Fibroblast of pulmonary artery (primary cell): Measurements from ENCODE around the gene RBBP6.
"Not testable (repeated sequence)": the region's sequence is repeated elsewhere in the genome, so short reads cannot be mapped to it uniquely, and the experiment has no call there.

ENCODE experiments used
- DNase-seq: peaks from one replicate; pipeline ENCODE4 v3.0.0-alpha.2; 2010; ENCODE audit warnings: low read depth
- H3K4me3 ChIP-seq: replicated peaks from 2 replicates; pipeline ENCODE4 v1.5.1; 2011; ENCODE audit warnings: low read depth, mild to moderate bottlenecking, control low read depth, low read length, moderate library complexity
- CTCF ChIP-seq: IDR thresholded peaks from 2 replicates; pipeline ENCODE4 v1.5.1; 2011; ENCODE audit warnings: mild to moderate bottlenecking, control low read depth, low read length, inconsistent platforms; ENCODE audit errors: missing control alignments

The RBBP6 gene, protein sequence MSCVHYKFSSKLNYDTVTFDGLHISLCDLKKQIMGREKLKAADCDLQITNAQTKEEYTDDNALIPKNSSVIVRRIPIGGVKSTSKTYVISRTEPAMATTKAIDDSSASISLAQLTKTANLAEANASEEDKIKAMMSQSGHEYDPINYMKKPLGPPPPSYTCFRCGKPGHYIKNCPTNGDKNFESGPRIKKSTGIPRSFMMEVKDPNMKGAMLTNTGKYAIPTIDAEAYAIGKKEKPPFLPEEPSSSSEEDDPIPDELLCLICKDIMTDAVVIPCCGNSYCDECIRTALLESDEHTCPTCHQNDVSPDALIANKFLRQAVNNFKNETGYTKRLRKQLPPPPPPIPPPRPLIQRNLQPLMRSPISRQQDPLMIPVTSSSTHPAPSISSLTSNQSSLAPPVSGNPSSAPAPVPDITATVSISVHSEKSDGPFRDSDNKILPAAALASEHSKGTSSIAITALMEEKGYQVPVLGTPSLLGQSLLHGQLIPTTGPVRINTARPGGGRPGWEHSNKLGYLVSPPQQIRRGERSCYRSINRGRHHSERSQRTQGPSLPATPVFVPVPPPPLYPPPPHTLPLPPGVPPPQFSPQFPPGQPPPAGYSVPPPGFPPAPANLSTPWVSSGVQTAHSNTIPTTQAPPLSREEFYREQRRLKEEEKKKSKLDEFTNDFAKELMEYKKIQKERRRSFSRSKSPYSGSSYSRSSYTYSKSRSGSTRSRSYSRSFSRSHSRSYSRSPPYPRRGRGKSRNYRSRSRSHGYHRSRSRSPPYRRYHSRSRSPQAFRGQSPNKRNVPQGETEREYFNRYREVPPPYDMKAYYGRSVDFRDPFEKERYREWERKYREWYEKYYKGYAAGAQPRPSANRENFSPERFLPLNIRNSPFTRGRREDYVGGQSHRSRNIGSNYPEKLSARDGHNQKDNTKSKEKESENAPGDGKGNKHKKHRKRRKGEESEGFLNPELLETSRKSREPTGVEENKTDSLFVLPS (N-terminal part only)

GRCh38 chr16:24539295-24539849, at the start of gene RBBP6:
Gene RBBP6 (plus strand): TSS chr16:24539566. CDS start chr16:24540627, 1,061 bp downstream.
- no peak for TF ChIP-seq CTCF
- peak; percentile 98 for DNase-seq
- H3K4me3 ChIP-seq, result peak within 1 kb of the TSS; percentile 94

DNA sequence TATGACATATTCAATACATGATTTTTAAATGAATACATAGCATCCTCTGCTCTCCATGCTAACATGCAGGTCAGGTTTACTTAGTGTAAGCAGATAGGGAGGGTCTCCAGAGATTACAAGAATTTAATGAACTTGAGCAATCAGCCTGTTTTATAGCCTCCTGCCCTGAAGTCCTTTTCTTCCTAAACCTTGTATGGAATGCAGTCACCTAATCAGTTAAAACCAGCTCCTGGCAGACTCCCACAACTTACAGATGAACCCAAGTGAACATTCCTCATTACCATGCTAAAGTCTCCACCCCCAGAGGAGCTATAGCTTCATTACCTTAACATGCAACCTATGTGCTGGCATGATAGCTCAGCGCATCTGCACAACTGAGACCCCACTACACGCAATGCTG, 48.5 kb upstream of the RBBP6 start:
- H3K4me3 ChIP-seq, result no peak overlapping the region
- DNase-seq, result no peak
- TF ChIP-seq CTCF, result no peak

DNA sequence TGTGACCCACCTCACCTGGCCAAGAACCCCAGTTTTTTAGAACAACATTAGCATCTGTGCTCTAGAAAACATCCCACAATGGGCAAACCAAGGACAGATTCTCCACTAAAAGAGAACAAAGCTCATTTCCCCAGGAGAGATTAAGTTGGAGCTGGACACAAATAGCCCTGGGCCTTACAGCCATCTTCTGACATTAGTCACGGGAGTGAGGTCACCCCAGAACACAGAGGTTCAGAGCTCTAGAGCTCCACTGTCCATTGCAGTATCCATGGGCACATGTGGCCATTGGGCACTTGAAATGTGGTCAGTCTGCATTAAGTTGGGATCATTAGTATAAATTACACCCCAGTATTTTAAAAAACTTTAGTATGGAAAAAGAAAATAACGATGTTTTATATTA, 47.6 kb upstream of the RBBP6 start:
- no peak for DNase-seq
- H3K4me3 ChIP-seq, result no peak overlapping the region
- TF ChIP-seq CTCF, result no peak

DNA sequence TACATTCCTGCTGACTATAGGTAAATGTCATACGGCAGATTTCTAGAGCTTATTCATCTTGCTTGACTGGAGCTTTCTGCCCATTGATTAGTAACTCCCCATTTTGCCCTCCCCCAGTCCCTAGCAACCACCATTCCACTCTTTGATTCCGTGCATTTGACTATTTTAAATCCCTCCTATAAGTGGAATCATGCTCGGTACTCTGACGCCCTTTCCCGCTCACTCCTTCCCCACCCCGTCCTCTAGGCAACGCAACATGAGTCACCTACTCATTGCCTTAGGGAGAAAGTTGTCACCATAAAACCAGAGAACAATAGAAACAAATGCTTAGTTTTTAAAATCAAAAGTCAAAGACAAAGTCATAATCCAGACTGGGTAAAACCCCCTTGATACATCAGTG, 45.5 kb upstream of the RBBP6 start:
- H3K4me3 ChIP-seq, result no peak overlapping the region
- no peak for TF ChIP-seq CTCF
- DNase-seq, result no peak

GRCh38 chr16:24495207-24495606, 44.2 kb upstream of the RBBP6 start:
- not testable (repeated sequence) for DNase-seq, H3K4me3 ChIP-seq

DNA sequence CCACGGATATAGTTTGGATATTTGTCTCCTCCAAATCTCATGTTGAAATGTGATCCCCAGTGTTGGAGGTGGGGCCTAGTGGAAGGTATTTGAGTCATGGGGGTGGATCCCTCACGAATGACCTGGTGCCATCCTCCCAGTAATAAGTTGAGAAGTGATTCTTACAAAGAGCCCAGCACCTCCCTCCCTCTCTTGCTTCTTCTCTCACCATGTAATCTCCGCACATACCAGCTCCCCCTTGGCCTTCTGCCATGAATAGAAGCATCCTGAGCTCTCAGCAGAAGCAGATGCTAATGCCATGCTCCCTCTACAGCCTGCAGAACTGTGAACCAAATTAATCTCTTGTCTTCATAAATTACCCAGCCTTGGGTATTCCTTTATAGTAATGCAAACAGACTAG, 41.9 kb upstream of the RBBP6 start:
- peak; percentile 10 for DNase-seq
- no peak overlapping the region for H3K4me3 ChIP-seq
- no peak for TF ChIP-seq CTCF
